HepG2 (cell line): ENCODE results near the gene HCK.

Experiments
- BRCA1 ChIP-seq: sonication (generic); formaldehyde crosslinking; IDR thresholded peaks from 2 replicates; pipeline ENCODE4 v1.4.0; 2020; ENCODE audit warnings: missing genetic modification reagents
- CBX1 ChIP-seq: IDR thresholded peaks from one replicate; pipeline ENCODE4 v1.6.1; 2016; ENCODE audit warnings: antibody characterized with exemption, low read depth
- CTCF ChIP-seq: sonication (generic); formaldehyde crosslinking; IDR thresholded peaks from 2 replicates; pipeline ENCODE4 v1.5.0; 2020; ENCODE audit warnings: mild to moderate bottlenecking, missing genetic modification reagents, moderate library complexity
- GABPB1 ChIP-seq: IDR thresholded peaks from 2 replicates; pipeline ENCODE4 v1.6.1; 2016; ENCODE audit warnings: mild to moderate bottlenecking, missing genetic modification reagents, moderate library complexity, missing compliant biosample characterization
- ISX ChIP-seq: sonication (generic); formaldehyde crosslinking; conservative IDR thresholded peaks from 2 replicates; pipeline ENCODE4 v1.5.0; 2020; ENCODE audit warnings: missing genetic modification reagents
- MXI1 ChIP-seq: IDR thresholded peaks from 3 replicates; pipeline ENCODE4 v1.6.1; 2012; ENCODE audit warnings: low read depth, low read length, inconsistent platforms, borderline replicate concordance
- SMYD3 ChIP-seq: sonication (generic); formaldehyde crosslinking; IDR thresholded peaks from 2 replicates; pipeline ENCODE4 v1.8.1; 2023; ENCODE audit warnings: mild to moderate bottlenecking, missing genetic modification reagents

- TF ChIP-seq ISX (CRISPR knock-in tag) = no peak
- no peak for TF ChIP-seq CTCF
- no peak for TF ChIP-seq SMYD3 (CRISPR knock-in tag)
- no peak for TF ChIP-seq BRCA1
- TF ChIP-seq GABPB1 (CRISPR knock-in tag) = no peak
- TF ChIP-seq MXI1 = no peak
- no peak for TF ChIP-seq CBX1
Measured at GRCh38 chr20:32075534-32075933, 23.5 kb downstream of the HCK start.
